Erythroblast (primary cell): ENCODE measurements around the gene CD4.

Experiments
- DNase-seq, 2 experiments: peaks; one replicate each; lab custom pipeline; 2025; lab: John Stamatoyannopoulos, UW
- GATA1 ChIP-seq: IDR thresholded peaks from 2 replicates; pipeline ENCODE4 v1.6.1; 2011; ENCODE audit warnings: low read depth, mild to moderate bottlenecking, control low read depth, low read length, moderate library complexity
- POLR2A ChIP-seq: IDR thresholded peaks from 2 replicates; pipeline ENCODE4 v1.6.1; 2011; ENCODE audit warnings: mild to moderate bottlenecking, low read length

Gene CD4

DNA sequence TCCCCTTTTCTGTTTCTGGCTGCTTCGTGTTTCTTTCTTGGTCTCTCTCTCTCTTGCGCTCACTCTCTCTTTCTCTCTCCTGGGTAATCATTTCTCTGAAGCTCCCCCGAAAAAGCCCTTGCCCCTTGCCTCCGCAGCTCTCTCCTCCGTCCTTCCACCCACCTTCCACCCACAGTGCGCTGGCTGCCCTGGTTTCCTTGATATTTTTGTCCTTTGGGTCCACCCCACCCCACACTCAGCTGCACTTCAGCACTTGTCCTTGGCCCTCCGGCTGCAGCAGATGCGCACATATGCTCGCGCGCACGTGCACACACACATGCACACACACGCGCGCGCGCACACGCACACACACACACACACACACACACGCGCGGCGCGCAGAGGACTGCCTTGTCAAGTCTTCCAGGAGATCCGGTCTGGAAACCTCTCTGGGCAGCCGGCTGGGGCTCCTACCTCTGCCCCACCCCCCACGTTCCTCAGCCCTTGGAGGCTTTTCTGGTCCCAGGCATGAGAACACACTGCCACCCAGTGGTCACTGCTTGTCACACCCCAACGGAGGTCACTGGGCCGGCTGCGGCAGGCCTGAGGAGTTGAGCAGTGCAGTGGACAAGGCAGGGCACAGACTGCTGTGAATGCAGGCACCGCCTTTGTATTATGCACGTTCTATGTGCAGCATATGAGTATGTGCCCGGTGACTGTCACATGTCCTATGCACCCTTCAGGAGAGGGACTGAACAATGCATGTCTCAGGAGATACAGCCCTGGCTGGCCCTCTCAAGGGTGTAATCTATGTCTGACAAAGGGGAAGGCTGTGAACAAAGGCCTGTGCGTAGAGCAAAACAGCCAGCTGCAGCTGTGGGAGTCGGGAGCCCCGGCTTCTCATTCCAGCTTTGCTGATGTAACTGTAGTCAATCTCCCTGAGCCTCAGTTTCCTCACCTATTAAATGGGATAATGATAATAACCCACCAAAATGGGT, 10.5 kb upstream of the CD4 start:
- TF ChIP-seq POLR2A = no peak
- no peak for TF ChIP-seq GATA1
- peak; percentile 88 to 93 for DNase-seq

DNA sequence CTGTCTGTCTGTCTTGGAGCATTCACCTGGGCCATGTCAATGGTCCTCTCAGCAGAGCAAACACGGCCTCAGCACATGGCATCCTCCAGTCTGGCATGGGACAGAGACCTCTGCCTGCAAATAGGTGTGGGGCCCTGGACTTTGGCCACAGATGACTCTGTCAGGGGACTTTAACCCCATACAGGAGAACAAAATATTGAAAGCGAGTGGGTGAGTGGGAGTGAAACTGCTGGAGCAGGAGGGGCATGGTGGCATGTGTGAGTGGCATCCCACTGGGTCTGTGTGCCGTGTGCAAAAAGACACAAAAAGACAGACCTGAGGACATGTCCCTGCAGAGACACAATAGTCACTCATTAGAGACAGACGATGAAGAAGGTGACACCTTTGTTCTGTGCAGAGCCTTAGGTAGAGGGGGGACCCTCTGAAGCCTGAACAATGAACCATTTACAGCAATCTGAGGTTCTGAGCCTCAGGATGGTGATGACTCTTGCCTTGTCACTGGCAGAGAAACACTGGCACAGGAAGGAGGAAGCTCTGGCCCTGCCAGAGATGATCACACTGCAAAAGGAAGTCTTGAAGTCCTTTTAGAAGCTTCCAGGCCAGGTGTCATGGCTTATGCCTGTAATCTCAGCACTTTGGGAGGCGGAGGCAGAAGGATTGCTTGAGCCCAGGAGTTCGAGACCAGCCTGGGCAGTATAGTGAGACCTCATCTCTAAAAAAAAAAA, 9.5 kb upstream of the CD4 start:
- no peak for DNase-seq
- TF ChIP-seq POLR2A = no peak
- no peak for TF ChIP-seq GATA1

DNA sequence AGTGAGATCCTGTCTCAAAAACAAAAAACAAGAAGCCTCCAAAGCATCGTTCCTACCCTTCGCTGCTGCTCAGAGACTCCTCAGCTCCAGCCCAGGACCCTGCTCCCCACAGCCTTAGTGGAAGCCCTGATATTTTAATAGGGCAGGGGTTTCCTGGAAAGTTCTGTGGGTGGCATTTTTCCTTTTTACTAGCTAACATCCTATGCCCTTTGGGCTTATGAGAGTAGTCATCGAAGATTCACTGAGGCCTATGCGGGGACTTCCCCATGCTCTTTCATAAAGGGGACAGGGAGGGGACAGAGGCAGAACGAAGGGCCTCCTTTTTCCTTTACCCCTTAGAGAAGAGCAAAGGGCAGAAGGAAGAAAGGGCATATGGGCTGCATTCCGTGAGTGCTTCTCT, 8.8 kb upstream of the CD4 start:
- no peak for DNase-seq
- TF ChIP-seq GATA1 (no peak), POLR2A (no peak)

DNA sequence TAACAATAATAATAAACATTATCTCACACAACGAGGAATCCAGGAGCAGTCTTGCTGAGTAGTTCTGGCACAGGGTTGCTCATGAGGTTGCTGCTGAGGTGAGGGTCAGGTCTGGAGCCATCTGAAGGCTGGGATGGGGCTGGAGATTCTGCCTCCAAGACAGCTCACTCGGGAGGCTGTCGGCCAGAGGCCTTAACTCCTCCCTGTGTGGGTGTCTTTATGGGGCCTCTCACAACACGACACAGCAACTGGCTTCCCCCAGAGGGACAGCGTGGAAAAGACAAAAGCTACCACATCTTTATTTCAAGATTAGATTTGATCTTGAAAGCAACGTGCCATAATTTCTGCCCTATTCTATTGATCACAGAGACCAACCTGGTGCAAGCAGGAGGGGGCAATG, 7.2 kb upstream of the CD4 start:
- no peak for TF ChIP-seq POLR2A
- no peak for TF ChIP-seq GATA1
- DNase-seq = no peak

DNA sequence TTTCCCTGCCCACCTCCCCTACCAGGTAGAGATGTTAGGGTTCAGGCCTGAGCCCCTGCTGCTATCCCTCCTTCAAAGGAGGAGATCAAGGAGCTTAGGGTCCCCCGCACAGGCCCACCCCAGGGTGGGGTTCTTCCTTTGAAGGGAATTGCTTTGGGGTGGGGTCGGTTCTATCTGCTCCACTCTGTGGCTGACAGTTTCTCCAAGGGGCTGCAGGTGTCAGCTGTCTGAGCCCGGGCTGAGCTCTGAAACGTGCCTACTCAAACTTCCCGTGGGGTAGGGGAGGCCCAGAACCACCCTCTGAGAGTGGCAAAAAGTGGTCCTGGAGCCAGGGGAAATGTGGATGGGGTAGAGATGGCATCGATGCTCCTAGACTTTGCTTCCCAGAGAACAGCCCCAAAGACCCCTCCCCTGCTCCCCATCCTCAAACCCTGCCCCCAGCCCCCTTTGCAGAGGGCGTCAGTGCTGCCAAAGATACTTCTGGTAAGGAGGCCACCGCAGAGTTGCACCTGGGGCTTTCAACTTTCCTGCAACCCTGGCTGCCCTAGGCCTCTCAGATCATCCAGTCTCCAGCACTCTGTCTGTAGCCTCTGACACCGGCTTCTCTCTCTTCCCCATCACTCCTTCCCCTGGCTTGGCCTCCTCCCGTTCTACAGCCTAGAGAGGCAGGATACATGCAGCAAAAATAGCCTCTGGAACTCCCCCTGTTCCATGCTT, 6.3 kb upstream of the CD4 start:
- no peak for DNase-seq
- TF ChIP-seq GATA1 (no peak), POLR2A (no peak)

DNA sequence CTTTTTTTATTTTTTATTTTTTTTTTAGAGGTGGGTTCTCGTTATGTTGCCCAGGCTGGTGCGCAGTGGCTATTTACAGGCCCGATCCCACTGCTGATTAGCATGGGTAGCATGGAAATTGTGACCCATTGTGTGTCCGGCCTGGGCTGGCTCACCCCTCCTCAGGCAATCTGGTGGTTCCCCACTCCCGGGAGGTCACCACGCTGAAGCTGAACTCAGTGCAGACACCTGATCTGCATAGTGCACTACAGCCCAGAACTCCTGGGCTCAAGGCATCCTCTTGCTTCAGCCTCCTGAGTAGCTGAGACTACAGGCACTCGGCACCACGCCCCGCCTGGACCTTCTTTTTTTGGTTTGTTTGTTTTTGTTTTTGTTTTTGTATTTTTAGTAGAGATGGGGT, 5.5 kb upstream of the CD4 start:
- no peak for DNase-seq
- TF ChIP-seq GATA1 (no peak), POLR2A (no peak)

DNA sequence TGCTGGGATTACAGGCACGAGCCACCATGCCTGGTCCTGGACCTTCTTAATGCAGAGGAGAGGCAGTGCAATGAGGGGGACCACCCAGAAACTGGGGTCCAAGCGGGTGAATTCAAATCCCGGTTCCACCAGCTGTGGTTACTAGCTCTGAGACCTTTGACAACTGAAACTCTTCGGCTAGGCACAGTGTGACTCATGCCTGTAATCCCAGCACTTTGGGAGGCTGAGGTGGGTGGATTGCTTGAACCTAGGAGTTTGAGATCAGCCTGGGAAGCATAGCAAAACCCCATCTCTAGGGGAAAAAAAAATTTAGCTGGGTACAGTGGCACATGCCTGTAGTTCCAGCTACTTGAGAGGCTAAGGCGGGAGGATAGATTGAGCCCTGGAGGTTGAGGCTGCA, 5.0 kb upstream of the CD4 start:
- TF ChIP-seq POLR2A = no peak
- TF ChIP-seq GATA1 = no peak
- DNase-seq = no peak

DNA sequence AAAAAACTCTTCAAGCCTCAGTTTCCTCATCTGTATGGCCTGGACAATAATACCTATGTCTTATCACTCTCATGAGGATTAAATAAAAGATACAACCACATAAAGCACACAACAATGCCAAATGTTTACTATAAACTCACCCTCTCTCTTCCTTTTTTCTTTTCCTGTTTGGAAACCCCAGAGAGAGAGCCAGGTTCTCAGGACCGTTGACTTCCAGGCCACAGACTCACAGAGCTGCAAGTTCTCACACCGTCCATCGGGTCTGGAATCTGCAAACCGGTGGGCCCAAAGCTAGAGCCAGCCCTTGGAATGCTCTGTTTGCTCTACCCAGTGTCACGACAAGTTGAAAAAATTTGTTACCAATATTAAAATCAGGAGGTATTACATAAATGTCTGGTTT, 4.6 kb upstream of the CD4 start:
- TF ChIP-seq GATA1 = no peak
- TF ChIP-seq POLR2A = no peak
- no peak for DNase-seq

DNA sequence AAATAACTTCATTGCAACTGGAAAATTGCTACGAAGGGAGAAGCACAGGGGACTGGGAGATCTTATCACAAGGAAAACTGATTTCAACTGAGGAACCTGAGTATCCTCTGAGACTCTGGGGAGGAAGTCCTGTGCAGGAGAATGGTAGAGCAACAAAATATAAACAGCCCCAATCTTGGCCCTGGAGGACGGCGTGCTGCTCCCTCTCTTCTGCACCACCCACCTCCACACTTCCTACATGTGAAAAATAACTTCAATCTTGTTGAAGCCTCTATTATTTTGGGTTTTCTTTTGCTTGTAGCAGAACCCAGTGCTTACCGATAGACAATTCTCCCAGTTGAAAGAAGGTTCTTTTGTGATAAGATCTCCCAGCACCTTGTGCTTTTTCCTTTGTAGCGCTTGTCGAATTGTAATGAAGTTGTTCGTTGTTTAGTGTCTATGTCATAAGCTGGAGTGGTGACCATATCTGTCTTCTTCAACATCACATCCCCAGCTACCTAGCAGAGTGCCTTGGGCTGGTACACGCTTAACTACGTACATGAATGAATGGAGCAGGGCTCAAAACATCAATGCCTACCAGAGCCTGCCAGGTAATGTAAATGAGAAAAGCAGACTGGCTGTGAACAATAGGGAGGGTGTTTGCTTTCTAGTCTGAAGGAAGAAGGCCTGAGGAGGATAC, 2.8 kb upstream of the CD4 start:
- DNase-seq = no peak
- TF ChIP-seq POLR2A (no peak), GATA1 (no peak)

DNA sequence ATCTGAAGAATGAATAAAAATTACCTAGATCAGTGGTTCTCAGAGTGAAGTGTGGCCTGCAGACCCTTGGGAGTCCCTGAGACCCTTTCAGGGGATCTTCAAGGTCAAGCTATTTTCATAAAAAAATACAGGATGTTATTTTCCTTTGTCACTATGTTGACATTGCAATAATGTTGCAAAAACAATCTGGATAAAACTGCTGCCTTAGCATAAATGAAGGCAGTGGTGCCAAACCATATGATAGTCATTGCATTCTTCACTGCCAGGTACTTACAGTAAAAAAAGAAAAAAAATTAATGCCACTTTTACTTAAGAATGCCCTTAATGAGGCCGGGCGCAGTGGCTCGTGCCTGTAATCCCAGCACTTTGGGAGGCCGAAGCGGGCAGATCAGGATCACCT, 2.0 kb upstream of the CD4 start:
- no peak for DNase-seq
- TF ChIP-seq POLR2A (no peak), GATA1 (no peak)

DNA sequence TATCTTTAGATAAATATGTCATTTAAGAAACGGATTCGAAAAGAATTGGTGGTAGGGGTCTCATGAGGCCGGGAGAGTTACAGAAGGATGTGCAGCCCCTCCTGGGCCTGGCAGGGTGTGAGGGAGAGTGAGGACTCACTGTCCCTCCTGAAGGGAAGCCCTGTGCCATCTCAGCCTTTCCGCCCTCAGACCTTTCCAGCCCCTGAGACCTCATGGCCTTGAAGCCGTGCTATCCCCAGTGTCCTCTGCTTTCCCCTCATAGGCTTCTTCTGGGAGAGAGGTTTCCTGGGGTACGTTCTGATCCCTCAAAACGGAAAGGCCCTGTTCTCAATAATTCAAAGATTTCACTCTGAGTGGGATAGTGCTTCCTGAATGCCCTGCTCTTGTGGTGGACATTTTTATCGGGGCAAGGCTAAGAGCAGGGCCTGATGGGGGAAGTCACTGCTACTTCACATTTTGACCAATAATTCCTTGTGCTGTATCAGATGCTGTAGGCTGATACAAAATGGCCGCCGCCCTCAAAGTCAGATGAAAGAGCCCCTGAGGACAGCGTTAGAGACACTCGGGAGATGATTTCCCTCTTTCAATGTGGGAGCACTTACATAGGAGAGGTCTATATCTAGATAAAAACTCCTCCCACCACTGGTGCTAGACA, 1.3 kb downstream of the CD4 start:
- TF ChIP-seq POLR2A = no peak
- no peak for TF ChIP-seq GATA1
- DNase-seq = no peak

DNA sequence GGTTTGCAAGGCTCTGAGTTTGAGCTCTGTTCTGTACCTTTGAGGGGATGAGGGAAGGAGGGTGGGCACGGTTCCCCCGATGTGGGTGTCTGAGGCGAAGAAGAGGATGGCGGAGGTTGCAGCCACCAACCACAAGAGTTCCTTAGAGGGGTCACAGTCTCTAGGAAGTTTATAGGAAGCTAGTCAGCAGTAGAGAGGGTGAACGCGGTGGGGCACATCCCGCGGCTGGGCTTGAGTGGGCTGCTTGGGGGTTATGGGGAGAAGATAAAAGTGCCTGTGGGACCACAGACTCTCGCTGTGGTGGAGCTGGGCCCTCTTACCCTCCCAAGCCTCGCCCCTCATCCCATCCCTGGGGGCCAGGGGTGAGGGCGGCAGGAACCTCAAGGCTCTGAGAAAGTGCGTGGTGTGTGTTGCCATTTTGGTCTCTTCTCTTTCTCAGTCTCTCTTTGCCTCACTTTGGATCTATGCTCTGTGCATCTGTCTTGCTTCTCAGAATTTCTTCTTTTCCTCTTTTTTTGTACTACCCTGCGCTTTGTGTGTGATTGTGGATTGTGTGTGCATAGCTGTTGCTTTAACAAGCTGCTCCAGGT, 2.7 kb downstream of the CD4 start:
- DNase-seq = no peak
- no peak for TF ChIP-seq POLR2A
- TF ChIP-seq GATA1 = no peak

DNA sequence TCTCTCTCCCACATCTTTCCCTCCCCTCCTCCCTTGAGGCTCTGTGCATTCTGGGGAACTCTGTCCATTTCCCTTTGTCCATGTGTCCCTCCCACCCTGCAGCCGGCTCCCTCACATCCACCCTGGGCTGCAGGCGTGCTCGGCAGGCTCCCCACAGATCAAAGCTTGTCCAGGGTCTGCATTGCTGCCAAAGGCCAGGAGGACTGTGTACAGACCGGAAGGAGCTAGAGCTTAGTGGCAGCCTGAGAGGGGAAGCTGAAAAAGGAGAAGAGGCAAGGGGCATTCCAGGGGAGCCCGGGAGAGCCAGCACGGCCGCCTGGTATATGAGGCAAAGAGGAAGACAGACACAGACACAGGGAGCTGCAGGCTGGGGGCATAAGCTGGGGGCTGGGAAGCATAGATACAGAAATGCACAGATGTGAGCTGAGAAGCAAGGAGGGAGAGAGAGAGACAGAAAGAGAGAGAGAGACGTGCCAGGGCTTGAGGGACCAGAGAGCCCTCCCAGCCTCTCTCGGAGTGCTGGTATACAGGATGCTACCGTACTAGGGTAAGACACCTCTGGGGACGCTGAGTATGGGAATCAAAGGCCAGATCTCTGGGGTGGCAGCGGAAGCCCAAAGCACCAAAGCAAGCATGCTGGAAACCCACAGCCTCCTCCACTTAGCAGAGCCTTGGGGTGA, 3.3 kb downstream of the CD4 start:
- TF ChIP-seq GATA1 (no peak), POLR2A (no peak)
- DNase-seq = no peak
